ENCODE measurements around the gene HPCA.

HPCA gene

DNA sequence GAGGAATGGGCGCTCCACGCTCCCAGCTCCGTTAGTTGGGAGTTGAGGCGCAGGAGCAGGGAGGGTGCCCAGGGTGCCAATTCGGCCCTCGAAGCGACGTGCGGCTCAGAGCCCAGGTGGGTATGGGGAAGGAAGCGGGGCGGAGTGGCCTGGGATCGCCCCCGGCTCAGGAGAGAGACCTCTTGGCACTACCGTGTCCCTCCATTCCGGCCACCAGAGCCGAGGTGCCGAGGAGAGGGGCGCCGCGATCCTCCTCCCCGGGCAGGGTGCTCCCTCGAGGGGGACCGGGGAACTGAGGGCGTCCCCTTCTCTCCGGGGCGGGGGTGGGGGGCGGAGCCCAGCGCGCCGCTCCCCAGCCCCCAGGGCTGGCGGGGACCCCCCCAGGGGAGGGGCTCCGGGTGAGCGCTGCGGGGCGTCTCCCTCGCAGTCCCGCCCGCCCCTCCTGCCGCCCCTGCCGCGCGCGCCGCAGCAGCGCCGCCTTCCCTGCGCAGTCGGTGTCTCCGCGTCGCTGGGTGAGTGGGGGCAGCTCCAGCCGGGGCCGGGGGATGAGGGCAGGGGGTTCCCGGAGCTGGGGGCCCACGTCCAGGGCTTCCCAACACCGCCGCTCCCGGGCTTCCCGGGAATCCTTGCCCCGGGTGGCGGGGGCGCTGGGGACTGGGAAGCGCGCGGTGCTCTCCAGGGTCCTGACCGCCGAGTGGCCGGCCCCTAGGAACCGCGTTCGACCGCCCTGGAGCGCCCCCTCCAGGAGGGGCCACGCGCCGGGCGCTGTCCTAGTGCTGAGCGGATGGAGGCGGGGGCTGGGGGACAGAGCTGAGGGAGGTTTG, at the start of gene HPCA:
TSS of gene HPCA (plus strand) at position 488 of the 824 bp plus-strand sequence. CDS start 2,408 bp downstream, outside the sequence.
- peak; percentile 75 for DNase-seq

DNA sequence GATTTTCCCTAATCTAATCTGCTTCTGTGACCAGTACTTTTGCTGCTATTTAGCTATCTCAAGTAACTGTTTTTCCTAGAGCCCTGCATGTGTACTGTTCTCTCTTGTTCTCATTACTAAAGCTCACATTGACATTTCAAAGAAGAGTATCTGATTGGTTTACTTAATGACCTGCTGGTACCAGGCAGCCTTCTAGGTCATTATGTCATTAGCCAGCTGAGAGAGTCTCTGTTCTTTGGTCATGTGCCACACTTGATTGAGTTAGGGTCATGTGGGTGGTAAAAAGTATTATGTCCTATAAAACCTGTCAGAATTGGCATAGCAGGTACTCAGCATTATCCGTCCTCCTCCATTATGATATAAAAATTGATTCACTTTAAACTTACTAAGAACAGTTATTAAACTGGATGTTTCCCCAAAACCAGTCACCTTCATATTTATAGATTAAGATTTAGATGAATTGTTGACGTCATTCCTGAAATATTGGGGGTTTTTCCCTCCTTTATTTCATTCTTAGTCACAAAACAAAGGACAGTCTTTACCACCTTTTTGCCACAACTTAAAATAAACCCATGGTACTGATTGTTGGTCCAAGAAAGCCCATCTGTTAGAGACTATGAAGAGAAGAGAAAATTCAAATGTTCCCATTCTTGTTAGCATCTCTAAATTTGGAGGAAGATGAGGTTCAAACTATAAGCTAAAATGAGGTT, 37.8 kb upstream of the HPCA start:
- no peak for DNase-seq

DNA sequence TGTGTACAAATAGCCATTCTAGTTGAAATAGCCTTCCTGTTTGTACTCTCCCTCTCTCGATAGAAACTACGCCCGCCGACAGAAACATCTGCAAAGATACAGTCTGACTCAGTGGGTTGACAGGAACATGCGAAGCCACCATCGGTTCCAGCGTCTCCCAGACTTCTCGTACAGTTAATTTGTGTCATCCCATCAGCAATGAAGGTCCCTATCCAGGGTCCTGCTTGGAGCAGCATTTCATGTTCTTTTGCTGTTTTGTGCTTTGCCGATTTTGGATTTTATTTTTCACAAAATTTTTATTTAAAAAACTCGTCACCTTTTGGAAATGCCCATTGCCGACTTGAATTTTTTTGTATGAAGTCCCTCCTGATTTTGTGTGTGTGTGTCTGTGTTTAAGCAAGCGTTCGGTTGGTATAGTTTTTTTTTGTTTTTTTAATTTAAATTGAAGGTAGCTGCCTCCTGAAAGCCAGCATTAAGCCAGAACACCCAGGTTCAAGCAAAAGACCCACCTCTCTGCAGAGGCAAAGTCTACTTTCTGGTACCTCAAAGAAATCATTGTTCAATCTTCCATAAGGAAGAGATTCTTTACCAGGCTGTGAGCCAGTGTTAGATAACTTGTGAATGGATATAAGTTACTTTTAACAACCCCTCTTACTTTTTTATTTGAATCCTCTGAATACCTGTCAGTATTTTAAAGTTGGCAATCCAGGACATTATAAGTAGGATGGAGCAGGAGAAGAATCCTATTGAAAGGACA, 30.3 kb upstream of the HPCA start:
- DNase-seq, result no peak

DNA sequence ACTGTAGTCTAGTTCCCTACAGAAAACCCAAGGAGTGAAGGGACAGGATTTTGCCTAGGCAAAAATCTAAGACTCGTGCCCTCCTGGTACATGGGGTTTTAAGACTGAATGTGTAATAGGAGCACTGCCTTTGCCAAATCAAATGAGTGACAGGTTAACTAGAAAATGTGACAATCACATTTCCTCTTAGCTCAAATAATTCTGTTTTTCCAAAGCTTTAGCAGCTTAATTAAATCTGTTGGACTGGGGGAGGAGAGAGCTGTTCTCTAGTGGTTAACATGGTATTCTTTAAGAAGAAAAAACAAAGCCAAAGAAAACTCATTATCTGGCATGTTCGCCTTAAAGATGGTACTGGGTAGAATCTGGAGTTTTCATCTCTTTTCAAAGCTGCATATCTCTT, 28.2 kb upstream of the HPCA start:
- no peak for DNase-seq

DNA sequence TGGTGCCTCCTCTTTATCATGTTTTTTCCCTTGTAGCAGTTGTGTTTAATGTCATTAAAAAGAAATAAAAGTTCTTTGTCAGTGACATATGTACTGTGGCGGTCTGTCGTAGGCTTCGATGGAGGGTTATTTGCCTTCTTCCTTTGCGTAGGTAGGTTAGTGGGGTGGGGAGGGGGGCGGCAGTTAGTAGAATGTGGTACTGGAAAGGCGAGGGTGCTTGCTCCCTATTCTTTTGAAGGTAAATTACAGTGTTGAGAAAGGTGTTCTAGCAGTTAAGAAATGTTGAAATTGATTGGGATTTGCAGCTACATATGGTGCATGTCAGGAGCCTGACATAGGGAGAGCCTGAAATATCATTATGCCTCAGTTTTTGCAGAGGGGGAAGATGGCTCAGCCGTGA, 27.5 kb upstream of the HPCA start:
- DNase-seq, result no peak

DNA sequence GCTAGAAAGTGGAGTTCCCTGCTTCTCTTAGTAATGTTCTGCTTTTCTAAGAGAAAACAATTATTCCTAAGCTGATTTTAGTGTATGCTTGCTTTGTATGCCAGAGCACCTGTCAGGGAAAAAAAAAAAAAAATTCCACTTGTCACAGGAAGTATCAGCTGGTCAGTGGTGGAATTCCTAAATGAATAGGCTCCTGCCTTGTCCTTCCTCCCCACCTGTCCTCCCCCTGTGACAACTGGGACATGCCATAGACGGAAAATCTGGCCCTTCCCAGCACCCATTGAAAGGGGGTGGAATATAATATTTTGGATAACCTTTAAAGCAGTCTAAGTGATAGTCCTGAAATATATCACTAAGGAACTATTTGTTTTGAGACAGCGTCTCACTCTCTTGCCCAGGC, 26.4 kb upstream of the HPCA start:
- DNase-seq, result no peak

DNA sequence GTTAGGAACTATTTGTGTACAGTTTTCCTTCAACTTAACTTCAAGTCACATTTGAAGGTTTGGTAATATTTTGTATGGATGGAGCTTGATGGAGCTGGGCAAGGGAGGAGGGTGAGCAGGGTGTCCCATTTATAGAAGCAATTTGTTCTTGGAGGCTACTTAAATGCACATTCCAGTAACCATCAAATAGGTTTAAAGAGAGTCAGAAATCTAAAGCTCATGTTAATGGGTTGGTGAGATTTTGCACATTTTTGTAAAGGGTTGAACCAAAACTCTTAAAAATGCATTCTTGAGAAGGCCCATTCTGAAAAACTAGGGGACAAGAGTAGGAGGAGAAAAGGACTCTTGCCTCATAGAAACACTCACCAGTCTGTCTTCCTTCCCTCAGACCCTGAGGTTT, 25.7 kb upstream of the HPCA start:
- DNase-seq, result no peak

DNA sequence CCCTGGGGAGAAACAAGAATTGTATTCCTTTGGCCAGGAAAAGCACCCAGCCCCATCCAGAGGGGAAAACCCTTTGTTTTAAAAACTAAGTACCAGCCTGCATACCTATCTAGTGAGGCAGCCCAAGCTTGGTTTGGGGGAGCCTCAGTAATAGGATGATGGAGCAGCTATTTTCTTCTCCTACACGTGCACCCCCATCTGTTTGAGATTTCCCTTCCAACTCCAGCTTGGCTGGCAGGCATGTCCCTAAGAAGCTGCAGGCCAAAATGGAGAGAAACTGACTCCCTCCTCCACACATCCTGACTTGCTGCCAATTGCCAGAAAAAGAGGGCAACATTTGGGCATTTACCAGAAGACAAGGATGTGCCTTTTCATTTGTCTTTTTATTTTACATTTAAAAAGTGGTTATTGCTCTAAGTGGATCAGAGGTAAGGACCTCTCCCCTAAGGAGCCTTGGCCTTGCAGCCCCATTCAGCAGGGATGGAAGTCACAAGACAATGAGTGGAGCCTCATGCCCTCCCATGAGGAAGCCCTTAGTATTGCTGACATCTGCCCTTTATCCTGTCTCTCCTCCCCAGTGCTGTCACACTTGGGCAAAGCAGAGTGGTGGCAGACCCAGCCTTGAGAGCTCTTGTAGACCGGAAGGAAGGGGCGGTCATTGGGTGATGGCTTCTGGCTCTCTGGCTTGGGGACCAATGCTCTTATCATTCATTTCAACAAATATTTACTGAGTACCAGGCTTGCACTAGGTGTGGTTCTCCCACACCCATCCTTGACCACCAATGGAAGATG, 24.2 kb upstream of the HPCA start:
- no peak for DNase-seq

DNA sequence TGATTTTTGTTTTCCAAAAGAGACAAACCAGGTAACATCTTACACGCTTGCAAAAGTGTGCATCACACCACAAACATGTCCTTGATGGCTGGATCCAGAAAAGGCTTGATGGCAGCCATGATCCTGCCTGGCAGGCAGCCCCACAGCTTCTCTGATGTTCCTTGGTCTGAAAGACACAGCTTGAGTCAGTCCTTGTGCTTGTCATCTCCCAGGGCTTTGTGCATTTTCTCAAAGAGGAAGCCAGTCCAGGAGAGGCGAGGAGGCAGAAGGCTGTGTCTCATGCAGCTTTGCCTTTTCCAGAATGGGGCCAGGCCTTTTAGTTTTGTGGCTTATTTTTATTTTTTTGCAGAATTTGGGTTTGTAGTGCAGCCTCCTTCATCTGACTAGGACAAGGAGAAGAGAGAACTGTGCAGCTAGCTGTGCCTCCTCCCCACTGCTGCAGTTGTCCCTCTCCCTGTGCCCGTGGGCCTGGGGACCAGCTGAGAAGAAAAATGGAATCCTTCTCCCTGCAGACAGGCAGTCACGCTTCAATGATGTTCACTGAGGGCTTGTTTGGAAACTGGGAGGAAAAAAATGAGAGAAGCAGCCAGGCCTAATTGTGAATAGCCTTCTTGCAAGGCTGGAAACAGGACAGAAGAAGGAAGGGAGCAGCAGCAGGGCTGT, 22.9 kb upstream of the HPCA start:
- DNase-seq, result no peak

DNA sequence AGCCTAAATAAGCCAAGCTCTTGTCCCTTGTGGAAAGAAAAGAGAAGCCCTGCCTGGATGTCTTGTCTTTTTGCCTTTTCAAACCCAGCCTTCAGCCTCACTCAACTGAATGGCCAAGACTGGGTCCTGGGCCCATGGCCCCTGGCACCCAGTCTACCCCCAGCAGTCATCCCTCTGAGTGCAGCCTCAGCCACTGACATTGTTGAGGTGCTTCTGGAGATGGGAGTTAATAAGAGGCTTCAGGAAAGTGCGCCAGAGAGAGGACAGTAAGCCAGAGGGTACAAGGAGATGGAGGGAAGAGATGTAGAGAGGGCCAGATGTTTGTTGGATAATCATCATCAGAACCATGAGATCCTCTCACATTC, 22.4 kb upstream of the HPCA start:
- DNase-seq, result no peak

DNA sequence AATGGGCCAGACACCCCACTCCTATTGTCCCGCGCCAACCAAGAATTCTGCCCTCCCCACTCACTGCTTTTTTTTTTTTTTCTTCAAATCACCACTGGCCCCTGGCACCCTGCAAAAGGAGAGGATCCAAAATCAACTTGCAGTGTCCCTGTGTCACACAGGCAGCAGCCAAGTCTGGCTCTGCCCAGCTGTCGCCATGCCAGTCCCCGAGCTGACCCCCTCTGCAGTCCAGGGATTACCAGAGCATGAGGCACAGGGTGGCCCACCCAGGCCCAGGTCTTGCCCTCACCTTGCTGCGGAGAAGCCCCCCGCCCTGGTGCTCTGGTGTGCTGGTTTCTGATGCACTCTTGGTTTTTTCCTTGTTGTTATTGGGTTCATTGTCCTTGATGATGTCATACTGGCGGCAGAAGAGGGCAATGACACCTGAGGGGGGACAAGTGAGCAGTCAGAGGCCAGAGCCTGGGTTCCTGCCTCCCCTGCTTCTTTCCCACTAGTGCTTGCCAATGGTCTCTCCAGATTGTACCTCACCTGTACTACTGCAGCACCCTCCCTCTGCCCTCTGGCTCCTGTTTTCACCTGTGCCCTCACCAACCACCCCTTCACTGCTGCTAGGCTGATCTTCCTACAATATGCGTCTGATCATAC, 21.8 kb upstream of the HPCA start:
- no peak for DNase-seq

DNA sequence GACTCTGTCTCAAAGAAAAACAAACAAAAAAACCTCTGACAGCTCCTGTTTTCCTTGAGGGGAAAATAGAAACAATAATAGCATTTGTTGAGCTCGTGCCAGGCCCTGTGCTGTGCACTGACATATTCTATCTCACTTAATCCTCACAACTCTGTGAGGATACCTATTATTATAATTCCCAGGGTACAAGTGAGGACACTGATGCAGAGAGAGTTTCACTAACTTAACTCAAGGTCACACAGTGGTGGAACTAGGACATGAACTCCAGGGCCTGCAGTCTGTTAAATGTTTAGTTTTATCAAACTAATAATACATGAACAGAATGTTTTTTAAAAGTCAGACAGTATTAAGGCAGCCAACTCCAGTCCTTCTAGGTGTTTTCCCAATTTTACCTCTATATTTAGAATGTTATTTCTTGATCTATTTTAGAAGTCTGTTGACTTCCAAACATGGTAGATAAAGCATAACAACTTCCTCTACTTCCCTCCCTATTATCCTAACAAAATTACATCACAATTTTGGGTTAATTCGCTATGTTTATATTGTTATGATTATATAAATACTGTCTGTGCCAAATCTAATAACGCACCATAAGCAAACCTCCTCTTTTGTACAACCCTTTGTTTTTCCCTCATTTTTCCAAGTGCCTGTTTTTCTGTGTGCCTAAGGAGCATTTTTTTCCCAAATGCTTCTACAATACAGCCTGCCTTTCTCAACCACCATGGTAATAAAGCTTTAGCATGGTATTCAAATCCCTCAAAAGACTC, 20.5 kb upstream of the HPCA start:
- DNase-seq, result no peak

DNA sequence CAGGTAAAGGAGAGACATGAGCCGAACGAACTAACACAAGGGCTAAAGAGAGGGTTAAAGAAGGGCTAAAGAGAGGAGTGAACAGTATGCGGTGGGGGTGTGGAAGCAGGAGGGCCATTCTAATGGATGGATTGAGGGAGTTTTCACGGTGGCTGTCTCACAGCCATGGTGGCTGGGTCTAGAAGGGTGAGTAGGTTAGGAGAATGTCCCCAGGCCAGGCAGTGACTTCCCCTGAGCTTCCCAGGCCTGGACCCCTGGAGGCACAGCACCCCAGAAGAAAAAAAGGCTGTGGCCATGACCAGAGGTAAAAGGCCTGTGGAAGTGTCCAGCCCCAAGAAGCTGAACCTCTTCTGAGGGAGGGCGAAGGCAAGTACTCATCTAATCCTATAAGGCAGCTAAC, 19.1 kb upstream of the HPCA start:
- DNase-seq, result no peak

DNA sequence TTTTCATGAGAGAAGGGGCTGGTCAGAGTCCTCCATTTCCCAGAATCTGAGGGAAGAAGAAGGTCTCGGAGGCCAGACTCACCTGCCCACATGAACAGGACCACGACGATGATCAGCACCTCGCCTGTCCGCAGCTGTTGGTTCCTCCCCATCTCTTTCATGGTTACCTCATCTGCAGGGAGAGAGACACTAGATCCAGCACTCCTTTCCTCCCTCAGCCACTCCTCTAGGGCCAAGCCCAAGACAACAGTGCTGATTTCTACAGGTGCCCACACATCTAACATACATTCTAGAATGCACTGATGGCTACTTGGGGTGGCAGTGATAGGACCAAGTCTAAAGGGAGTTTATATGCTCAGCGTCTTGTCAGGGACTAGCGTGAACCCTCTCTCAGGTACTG, 18.6 kb upstream of the HPCA start:
- DNase-seq, result no peak

DNA sequence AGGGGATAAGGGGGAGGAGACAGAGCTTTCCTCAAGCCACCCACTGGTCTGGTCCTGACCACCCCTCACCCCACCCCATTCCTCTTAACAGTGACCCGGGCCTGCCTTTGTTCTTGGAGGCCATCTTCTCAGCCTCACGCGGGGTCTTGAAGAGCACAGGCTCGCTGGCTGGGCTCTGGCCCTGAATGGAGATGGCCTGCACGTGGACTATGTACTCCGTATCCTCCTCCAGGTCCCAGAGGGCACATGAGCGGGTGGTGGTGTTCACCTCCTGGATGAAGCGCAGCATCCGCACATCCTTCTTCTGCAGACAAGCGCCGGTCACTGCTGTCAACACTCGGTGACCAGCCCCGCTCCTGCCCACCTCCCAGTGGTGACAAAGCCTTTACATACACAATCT, 18.2 kb upstream of the HPCA start:
- no peak for DNase-seq

DNA sequence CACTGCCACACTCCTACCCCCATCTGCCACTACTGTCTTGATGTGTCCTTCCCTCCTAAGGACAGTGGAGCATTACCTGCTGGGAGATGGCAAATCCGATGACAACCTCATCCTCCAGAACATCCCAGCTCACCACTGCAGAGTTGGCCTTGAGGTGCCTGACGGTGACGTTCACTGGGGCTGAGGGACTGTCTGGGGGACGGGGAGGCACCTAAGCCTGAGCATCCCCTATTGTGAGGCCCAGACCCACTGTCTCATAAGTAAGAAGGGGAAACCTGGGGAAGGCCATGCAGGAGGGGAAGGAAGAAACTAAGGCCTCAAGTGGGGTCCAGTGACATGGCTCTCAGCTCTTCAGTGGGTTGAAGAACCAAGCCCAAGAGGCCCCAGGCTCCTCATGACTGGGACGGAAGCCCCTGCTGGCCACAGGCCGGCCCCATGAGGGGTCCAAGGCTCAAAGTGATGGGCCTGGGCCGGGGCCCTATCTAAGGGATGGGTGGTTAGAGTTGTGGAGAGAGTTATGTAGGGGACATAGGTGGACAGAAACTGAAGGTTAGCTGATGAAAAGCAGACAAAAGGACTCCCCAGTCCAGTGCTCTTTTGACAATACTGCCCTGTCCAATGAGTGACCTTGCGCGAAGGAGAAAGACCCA, 17.4 kb upstream of the HPCA start:
- no peak for DNase-seq

DNA sequence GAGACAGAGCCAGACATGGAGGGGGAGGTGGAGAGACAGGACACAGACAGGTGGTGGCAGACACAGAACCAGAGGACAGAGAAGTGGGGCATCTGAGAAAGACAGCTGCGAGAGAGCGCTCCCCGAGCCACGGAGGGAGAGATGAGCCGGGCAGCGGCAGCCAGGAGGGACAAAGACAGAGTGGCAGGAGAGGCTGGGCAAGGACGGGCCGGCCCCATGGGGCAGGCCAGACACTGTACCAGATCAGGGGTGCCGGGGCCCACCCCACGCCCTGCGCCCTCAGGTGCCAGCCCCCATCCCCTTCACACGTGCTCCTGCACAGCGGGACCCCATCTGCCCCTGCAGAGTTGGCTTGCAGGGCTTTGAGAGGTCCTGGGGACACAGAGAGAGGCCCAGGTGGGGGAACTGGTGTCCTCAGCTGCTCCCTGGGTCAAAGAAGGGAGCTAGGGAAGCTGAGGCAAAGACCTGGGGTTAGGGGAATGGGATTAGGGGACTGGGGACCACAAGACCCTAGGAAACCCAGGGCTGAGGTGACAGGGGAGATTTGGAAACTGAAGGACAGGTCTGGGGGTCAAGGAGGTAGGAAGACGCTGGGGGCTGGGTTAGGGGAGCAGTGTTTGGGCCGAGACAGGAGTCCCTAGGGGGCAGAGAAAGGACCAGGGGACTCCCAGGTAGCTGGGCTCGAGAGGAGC, 16.2 kb upstream of the HPCA start:
- DNase-seq, result no peak

DNA sequence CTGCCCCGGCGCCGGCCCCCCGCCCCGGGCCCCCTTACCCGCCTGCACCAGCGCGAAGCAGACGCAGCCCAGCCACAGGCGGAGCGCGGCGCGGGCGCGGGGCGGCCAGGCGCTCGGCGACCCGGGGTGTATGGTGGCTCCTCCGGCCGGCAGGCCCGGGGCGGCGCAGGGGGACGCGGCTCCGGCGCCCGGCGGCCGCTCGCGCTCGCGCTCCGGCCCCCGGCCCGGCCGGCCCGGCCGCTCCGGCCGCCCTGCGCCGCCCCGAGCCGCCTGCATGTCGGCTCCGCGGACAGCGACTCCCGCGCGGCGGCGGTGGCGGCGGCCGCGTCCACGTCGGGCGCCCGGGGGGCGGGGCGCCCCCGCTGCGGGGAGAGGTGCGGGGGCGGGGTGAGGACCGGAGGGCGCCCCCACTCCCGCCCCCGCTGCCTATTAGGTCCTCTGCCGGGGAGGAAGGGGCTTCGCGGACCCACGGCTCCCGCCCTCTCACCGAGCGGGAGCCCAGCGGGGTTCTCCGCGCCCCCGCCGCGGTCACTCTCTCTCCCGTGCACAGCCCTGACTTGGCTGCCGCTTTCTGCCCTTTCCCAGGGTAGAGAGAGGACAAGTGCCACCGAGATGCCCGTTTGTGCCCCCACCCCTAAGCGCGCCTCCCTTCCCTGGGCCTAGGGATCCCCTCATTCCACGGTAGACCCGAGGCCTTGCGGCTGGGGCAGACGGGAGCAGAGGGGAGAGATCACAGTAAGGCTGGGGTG, 15.5 kb upstream of the HPCA start, which contains the start of gene FNDC5:
TSS of gene FNDC5 (minus strand) at position 298 of the 749 bp plus-strand sequence.
- no peak for DNase-seq

Measured in stimulated activated CD8-positive, alpha-beta memory T cell treated with anti-CD3 and anti-CD28 coated beads, Interleukin-4, amount 100 ng/mL, for 48 hours (primary cell).